Activated CD4-positive, alpha-beta T cell treated with anti-CD3 and anti-CD28 coated beads for 1 hour (primary cell): Measurements from ENCODE around the gene CABLES2.
"Not testable (repeated sequence)": the region's sequence is repeated elsewhere in the genome, so short reads cannot be mapped to it uniquely, and the experiment has no call there.

Source experiments
- DNase-seq: peaks from one replicate; pipeline ENCODE4 v3.0.0-alpha.2; 2020

Gene CABLES2

GRCh38 chr20:62387933-62388635 lies 19.0 kb downstream of the CABLES2 start:
- no peak for DNase-seq

GRCh38 chr20:62387219-62387913 lies 19.7 kb downstream of the CABLES2 start:
- DNase-seq, result no peak

- peak; percentile 90 for DNase-seq
These were observed 20.5 kb downstream of the CABLES2 start, which contains the start of gene RPS21 for GRCh38 chr20:62386383-62387218. RPS21 (plus strand) TSS chr20:62387103; CDS start chr20:62387339, 236 bp downstream.

- DNase-seq, result peak; percentile 67
These were observed 24.5 kb downstream of the CABLES2 start for GRCh38 chr20:62382306-62383198.

- DNase-seq, result no peak
These were observed 25.2 kb downstream of the CABLES2 start for GRCh38 chr20:62381842-62382241.

GRCh38 chr20:62381202-62381797 lies 25.8 kb downstream of the CABLES2 start:
- no peak for DNase-seq

- DNase-seq, result no peak
These were observed 28.9 kb downstream of the CABLES2 start for GRCh38 chr20:62378215-62378614.

- DNase-seq, result no peak
These were observed 29.4 kb downstream of the CABLES2 start for GRCh38 chr20:62377615-62378178.

- DNase-seq, result no peak
These were observed 30.0 kb downstream of the CABLES2 start for GRCh38 chr20:62377064-62377461.

- no peak for DNase-seq
These were observed 30.7 kb downstream of the CABLES2 start for GRCh38 chr20:62376112-62377063.

- no peak for DNase-seq
These were observed 32.5 kb downstream of the CABLES2 start for GRCh38 chr20:62374331-62375152.

GRCh38 chr20:62373631-62374179 lies 33.4 kb downstream of the CABLES2 start:
- DNase-seq, result not testable (repeated sequence)

- DNase-seq, result no peak
These were observed 34.8 kb downstream of the CABLES2 start for GRCh38 chr20:62372042-62372993.

- DNase-seq, result no peak
These were observed 35.5 kb downstream of the CABLES2 start for GRCh38 chr20:62371588-62372041.

- no peak for DNase-seq
These were observed 36.1 kb downstream of the CABLES2 start for GRCh38 chr20:62370807-62371587.

GRCh38 chr20:62370115-62370806 lies 36.8 kb downstream of the CABLES2 start:
- no peak for DNase-seq

- DNase-seq, result no peak
These were observed 37.3 kb downstream of the CABLES2 start for GRCh38 chr20:62369815-62370114.
